GM18951 (cell line): ENCODE results near the gene LAPTM5.

ENCODE experiments used
- POLR2A ChIP-seq: IDR thresholded peaks from 4 replicates; pipeline ENCODE4 v1.6.1; 2011; ENCODE audit warnings: mild to moderate bottlenecking; ENCODE audit not compliant: insufficient read length, insufficient read depth; ENCODE audit errors: extremely low read depth
- in situ Hi-C: fragments of 300-500 bp; cut with MboI; formaldehyde crosslinking; loops from one replicate; pipeline ENCODE4 v1.12.0; 2022; ENCODE audit warnings: low sequenced_read_pairs, mixed read lengths, inconsistent platforms; ENCODE audit not compliant: unreplicated experiment

The LAPTM5 gene

DNA sequence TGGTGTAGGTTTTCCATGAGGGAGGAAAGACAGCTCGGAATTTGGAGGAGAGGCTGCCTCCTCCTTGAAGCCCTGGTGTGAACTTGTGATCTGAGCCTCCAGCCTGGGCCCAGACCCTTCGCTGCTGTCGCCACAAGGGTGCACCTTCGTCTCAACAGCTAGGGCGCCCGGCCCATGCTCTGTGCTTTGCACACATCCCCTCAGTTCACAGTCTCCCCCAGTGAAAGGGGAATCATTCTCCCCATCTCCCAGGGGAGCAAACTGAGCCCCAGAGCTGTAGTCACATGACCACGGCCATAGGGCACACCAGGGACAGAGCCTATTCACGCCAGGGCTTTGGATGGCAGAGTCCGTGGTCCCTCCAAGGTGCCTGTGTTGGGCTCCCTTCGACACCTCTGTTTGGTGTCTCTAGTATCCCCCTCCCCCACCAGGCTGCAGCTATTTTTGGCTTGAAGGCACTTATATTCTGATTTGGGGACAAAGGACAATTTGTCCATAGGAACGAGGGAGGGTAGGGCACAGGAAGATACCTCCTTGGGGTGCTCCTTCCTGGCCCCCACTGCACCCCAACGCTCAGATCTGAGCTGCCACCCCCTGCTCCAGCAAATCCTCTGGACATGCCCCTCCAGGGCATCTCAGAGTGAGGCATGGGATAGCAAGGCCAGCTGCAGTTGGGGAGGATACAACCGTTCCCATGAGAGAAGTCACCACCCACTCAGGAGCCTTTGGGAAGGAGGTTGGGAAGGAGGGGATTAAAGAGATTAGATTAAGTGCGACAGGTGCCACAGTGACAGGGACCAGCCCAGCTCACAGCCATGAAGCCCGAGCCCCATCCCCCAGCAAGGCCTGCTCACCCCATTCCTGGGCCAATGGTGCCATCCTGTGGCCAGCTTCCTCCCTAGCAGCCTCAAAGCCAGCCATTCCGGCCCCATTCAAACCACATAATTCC, 49.9 kb downstream of the LAPTM5 start:
- in situ Hi-C loops, result no loop called here
- no peak for TF ChIP-seq POLR2A

DNA sequence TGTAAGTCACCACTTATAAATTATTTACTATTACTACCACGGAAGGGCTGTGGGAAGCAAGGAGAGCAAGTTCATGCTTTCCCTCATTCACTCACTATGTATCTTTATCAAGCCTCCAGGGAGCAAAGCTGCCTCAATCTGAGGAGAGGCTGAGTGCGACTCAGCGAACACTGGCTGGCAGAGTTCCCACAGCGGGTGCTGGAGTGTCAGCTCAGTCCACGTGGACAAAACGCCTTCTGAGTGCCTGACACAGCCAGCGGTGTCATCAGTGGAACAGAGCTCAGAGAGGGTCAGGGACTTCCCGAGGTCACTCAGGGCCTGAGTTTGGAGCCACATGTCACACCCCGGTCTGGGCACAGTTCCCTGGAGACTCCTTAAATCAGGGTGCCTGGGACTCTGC, 51.0 kb downstream of the LAPTM5 start:
- no peak for TF ChIP-seq POLR2A
- in situ Hi-C loops, result no loop called here

DNA sequence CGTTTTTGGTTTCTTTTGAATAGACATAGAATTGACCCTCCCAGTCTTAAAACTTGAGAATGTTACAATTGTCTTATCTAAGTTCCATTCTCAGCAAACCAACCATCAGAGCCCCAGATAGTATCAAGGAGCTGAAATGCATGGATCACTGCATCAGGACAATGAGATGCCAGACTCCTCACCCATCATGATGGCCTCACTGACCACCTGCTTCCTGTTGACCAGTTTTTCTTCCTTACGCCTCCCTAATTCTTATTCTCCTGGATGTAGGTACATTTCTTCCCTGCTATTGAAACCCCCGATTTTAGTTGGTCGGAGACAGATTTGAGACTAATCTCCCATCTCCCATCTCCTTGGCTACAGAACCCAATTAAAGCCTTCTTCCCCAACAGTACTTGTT, 51.9 kb downstream of the LAPTM5 start:
- TF ChIP-seq POLR2A, result no peak
- in situ Hi-C loops, result no loop called here

DNA sequence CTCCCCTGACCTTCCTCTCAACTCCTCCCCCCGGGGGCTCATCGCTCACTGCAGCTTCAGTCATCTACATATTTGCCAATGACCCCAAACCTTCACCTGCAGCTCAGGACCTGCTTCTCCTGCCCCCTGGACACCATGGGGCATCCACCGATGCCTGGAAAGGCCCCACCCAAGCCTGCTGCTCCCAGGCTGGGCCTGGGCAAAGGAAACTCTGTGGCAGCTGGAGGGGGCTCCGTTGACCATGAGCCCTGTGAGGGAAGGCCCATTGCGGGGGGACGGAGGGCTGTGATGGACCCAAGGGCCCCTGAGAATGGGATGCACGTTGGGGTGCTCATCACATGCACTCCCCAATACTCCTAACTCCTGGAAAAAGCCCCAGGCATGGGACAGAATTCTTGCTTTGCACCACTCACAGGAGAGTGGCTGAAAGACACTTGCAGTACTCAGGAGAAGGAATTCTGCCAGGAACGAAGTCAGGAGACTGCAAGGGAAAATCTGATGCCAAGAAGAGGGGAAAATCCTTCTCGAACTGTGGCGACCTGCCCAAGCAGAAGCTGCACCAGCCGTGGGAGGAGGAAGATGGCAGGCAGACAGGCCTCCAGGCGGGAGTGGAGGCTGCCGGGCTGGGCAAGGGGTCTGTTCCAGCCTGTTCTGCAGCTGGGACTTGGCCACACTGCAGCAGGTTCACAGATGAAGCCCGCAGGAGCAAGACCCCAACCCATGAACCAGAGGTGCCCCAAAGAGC, 52.6 kb downstream of the LAPTM5 start:
- in situ Hi-C loops, result no loop called here
- no peak for TF ChIP-seq POLR2A

DNA sequence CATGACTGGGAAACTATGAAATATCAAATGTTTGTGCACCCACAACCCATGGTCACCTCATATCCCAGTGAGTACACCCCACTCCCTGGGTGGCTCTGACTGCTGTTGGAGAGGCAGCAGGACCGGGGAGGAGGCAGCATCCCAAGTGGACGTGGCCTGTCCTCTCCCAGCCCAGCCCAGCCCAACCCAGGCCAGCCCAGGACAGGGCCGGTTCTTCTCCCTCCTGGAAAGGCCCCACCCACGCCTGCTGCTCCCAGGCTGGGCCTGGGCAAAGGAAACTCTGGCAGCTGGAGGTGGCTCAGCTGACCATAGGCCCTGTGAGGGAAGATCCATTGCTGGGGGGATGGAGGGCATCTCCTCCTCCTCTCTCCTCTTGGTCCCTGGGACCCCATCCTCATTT, 53.3 kb downstream of the LAPTM5 start:
- no peak for TF ChIP-seq POLR2A
- in situ Hi-C loops, result no loop called here

DNA sequence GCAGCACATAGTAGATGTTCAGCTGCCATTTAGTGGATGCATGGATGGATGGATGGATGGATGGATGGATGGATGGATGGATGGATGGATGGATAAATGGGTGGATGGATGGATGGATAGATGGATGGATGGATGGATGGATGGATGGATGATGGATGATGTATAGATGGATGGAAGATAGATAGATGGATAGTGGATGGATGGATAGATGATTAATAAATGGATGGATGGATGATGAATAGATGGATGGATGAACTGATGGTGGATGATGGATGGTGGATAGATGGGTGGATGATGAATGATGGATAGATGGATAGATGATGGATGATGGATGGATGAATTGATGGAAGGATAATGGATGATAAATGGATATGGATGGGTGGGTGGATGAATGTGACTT, 54.8 kb downstream of the LAPTM5 start:
- in situ Hi-C loops, result no loop called here
- no peak for TF ChIP-seq POLR2A

DNA sequence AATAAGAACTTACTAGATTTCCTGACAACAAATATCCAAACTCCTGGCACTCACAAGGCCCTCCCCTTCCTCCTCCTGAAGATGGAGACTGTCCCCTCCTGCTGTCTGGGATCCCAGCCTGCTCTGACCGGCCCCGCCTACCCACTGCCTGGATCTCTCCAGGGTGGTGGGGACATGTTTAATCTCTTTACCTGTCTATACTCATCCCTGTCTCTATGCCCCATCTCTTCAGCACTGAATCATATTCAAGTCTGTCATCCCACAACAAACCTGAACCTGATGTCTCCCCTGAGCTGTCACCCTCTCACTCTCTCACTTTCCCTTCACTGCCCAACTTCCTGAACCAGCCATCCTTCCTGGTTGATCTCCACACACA, 56.3 kb downstream of the LAPTM5 start:
- no peak for TF ChIP-seq POLR2A
- in situ Hi-C loops, result no loop called here

DNA sequence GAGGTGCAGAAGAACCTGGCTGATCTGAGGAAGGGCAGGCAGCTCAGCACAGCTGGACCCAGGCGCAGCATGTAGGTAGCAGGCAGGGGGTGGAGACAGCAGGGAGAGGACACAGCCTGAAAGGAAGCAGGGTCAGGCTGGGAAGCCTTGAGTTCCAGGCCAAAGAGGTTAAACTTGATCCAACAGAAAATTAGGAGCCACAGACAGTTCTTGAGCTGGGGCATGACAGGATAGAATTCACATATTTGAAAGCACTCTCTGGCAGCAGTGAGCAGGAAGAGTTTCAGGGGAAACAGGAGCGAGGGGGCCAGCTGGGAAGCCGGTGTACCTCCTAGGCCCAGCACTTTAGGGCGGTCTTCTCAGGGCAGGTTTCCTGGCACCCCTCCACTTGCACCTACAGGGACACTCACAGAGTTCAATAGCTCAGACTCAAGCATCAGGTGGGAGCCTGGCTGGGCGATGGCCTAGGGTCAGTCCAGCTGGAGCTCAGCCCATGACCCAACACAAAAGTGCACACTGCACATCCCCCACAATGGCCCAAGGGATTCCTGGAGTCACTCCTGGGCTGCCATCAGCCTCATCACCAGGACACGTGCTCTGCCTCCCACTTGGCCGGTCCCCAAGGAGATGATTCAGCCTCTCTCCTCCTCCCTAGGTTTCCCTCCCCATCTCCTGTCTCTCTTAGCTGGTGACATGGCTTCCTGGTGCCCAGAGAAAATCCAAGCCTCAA, 56.9 kb downstream of the LAPTM5 start:
- no peak for TF ChIP-seq POLR2A
- in situ Hi-C loops, result no loop called here

DNA sequence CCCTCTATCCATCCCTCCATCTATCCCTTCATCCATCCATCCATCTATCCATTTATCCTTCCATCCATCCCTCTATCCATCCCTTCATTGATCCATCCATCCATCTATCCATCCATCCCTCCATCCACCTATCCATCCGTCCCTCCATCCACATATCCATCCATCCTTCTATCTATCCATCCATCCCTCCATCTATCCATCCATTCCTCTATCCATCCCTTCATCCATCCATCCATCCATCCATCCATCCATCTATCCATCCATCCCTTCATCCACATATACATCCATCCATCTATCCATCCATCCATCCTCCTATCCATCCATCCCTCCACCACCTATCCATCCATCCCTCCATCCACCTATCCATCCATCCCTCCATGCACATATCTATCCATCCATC, 57.8 kb downstream of the LAPTM5 start:
- TF ChIP-seq POLR2A, result no peak
- in situ Hi-C loops, result no loop called here

DNA sequence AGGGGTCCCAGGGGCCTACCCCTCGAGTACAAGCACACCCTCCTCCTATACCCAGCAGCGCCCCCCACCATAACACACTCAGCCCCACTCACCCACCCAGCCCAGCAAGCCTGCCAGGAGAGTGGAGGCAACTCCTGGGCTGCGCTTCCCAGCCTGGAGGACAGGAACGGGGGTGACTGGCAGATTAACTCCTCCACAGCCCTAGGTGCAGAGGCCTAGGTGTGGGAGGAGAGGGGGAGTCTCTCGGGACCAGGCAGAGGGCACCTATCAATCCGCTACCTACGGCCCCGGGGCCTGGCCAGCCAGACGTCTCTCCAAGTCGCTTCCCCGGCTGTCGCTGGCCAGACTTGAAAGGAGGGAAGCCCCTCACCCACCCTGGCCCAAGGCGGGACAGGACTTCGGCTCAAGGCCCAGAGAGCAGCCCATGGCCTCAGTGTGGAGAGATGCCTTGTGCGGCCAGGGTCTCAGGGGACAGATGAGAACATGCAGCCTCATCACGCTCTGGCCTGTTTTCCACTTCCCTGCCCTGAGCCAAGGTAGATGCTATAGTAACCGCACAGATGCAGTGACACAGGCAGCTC, 59.1 kb downstream of the LAPTM5 start:
- no peak for TF ChIP-seq POLR2A
- in situ Hi-C loops, result no loop called here

DNA sequence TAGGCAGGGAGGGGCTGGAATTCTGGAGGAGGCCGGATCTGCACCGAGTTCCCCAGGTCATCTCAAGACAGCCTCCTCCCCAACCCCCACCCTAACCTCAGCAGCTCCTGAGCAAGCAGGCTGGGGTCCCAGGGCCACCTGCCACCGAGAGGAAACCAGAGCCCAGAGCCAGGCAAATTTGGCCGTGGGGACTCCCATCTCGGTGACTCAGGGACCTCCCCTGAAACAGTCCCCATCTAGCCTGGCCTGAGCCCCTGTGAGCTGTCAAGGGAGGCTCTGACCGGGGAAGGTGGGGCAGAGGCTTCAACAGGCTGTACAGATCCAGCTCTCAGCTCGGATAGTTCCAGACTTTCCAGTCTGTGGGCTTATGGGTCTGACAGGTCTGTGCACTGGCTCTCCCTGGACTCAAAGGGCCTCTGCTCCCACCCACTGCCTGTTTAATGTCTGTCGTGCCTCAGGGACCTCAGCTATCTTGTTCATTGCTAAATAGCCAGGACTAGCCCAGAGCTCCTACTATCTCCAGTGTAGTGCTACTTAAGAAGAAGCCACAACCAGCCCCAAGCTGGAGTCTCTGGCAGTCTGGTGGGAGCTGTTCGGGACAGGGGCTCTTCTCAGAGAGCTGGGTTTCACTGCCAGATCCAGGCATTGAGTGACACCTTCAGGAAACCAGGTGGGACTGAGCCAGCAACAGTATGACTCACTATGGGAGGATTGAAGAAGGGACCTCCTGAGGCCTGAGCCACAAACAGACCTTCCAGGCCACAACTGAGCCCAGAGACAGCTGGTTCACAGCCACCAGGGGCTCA, 59.8 kb downstream of the LAPTM5 start:
- TF ChIP-seq POLR2A, result no peak
- in situ Hi-C loops, result no loop called here

DNA sequence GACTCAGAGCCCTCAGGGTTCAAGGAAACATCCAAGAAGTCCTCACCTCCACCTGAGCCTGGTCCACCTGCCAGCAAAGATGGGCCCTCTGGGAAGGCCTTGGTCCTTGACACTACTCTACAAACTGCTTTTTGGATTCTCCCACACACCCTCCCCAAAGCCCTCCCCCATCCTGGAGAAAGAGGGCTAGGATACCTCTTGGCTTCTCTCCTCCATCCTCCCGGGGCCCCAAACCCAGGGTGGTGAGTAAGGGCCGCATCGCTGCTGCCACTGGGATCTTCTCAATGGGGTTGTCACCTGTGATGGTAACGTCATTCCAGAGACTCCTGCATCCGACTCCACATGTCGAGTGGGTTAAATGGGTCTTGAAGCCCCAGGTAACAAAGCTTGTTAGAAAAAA, 60.7 kb downstream of the LAPTM5 start:
- no peak for TF ChIP-seq POLR2A
- in situ Hi-C loops, result no loop called here
